Neural progenitor cell (in vitro differentiated cells): ENCODE results near the gene AKAP6.

Experiments
- EZH2 ChIP-seq: fragments of 200-600 bp; sonication (generic); IDR thresholded peaks from 2 replicates; pipeline ENCODE4 v1.6.1; 2017; ENCODE audit warnings: antibody characterized with exemption, mild to moderate bottlenecking, moderate library complexity
- TF ChIP-seq, protein P1 (sequence below): fragments of 200-600 bp; sonication (generic); IDR thresholded peaks from 2 replicates; pipeline ENCODE4 v1.5.1; 2017; ENCODE audit warnings: antibody characterized with exemption, mild to moderate bottlenecking

DNA sequence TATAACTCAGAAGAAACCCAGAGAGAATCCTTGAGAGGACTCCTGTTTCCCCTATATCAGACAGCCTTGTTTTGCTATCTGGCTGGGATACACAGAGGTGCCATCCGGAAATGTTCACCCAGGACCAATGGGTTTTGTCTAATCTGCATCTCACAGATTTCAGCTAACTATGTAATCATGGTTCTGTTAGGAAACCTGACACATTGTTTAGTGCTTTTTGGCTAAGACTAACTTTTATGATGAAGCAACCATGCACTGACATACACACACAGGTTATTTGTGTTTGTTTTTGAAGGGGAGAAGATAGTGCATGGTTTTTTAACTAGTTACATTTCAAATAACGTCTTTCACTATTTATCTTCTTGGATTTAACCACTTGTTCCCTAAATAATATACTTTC is 245.2 kb downstream of the AKAP6 start:
- TF ChIP-seq, protein P1, sequence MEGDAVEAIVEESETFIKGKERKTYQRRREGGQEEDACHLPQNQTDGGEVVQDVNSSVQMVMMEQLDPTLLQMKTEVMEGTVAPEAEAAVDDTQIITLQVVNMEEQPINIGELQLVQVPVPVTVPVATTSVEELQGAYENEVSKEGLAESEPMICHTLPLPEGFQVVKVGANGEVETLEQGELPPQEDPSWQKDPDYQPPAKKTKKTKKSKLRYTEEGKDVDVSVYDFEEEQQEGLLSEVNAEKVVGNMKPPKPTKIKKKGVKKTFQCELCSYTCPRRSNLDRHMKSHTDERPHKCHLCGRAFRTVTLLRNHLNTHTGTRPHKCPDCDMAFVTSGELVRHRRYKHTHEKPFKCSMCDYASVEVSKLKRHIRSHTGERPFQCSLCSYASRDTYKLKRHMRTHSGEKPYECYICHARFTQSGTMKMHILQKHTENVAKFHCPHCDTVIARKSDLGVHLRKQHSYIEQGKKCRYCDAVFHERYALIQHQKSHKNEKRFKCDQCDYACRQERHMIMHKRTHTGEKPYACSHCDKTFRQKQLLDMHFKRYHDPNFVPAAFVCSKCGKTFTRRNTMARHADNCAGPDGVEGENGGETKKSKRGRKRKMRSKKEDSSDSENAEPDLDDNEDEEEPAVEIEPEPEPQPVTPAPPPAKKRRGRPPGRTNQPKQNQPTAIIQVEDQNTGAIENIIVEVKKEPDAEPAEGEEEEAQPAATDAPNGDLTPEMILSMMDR: no peak
- TF ChIP-seq EZH2: no peak
